GM12891 (cell line): ENCODE results near the gene TMEM132D.
"Not testable (repeated sequence)": the region's sequence is repeated elsewhere in the genome, so short reads cannot be mapped to it uniquely, and the experiment has no call there.

Experiments
- DNase-seq: peaks from one replicate; pipeline ENCODE4 v3.0.0; 2011; ENCODE audit warnings: low spot score; ENCODE audit not compliant: insufficient read length
- FAIRE-seq: peaks from 2 replicates; lab custom pipeline; 2011; peaks lifted over from hg19 to GRCh38; lab: Jason Lieb, UNC
- PAX5 ChIP-seq: IDR thresholded peaks from 2 replicates; pipeline ENCODE4 v1.6.1; 2011; ENCODE audit warnings: low read length, moderate library complexity, mild to moderate bottlenecking; ENCODE audit not compliant: insufficient read depth, severe bottlenecking
- POLR2A ChIP-seq: IDR thresholded peaks from 2 replicates; pipeline ENCODE4 v1.6.1; 2011; ENCODE audit warnings: low read depth, low read length, control low read depth
- POLR2AphosphoS5 ChIP-seq: IDR thresholded peaks from 2 replicates; pipeline ENCODE4 v1.6.1; 2011; ENCODE audit warnings: low read depth, low read length, control low read depth
- POU2F2 ChIP-seq: IDR thresholded peaks from 2 replicates; pipeline ENCODE4 v1.6.1; 2011; ENCODE audit warnings: low read depth, mild to moderate bottlenecking, control low read depth, low read length, moderate library complexity
- SPI1 ChIP-seq: IDR thresholded peaks from 2 replicates; pipeline ENCODE4 v1.6.1; 2011; ENCODE audit warnings: low read depth, low read length, control low read depth
- TAF1 ChIP-seq: IDR thresholded peaks from 2 replicates; pipeline ENCODE4 v1.6.1; 2011; ENCODE audit warnings: low read depth, low read length, control low read depth

The TMEM132D gene

DNA sequence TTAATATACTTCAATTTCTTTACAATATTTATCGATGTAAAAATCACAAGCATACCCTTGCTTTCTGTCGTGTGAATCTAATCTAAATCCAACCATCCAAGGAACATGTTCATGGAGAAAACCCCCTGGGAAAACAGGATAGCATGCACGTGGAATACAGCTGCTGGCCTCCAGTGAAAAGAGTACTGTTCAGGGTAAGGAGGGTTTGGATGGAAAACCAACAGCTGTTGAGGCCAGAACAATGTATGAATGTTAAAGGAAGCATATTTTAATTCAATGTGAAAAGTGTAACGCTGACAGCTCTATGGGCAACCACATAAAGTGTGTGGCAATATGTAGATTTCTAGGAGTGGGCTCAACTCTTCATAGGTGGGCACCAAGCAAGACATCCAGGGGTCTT lies 344.0 kb downstream of the TMEM132D start:
- TF ChIP-seq SPI1: no peak
- TF ChIP-seq POU2F2: no peak
- no peak for TF ChIP-seq TAF1
- TF ChIP-seq POLR2A: no peak
- TF ChIP-seq POLR2AphosphoS5: no peak
- no peak for TF ChIP-seq PAX5
- FAIRE-seq: no peak
- DNase-seq: no peak

- no peak for DNase-seq
- TF ChIP-seq POU2F2 (no peak), PAX5 (no peak), SPI1 (no peak), POLR2A (no peak), POLR2AphosphoS5 (no peak), TAF1 (no peak)
- FAIRE-seq: no peak
These were observed 345.8 kb downstream of the TMEM132D start for GRCh38 chr12:129558036-129558435.

- TF ChIP-seq PAX5: no peak
- no peak for TF ChIP-seq POU2F2
- TF ChIP-seq POLR2A: no peak
- no peak for TF ChIP-seq TAF1
- TF ChIP-seq POLR2AphosphoS5: no peak
- no peak for TF ChIP-seq SPI1
- DNase-seq (no peak), FAIRE-seq (no peak)
These were observed 347.7 kb downstream of the TMEM132D start for GRCh38 chr12:129556082-129556481.

- TF ChIP-seq TAF1 (no peak), SPI1 (no peak), POLR2AphosphoS5 (no peak), POU2F2 (no peak), PAX5 (no peak), POLR2A (no peak)
- DNase-seq (no peak), FAIRE-seq (no peak)
These were observed 350.7 kb downstream of the TMEM132D start for GRCh38 chr12:129552996-129553750.

DNA sequence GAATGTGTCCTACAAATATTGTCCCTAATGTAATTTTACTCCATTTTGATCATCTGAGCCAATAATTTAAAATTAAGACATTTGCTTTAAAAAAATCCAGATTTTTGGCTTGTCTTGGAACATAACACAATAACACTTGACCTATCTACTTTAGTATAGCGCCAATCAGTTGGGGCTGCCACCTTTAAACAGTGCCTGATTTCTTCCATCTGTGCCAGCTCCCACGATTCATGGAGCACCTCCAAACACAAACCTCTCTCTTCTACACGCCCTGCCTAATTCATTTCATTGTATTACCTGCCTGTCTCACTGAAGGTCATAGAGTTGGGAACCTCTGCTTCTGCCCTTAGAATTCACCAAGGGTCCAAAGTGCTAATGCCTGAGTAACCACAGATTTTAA lies 352.4 kb downstream of the TMEM132D start:
- no peak for TF ChIP-seq TAF1
- TF ChIP-seq POLR2A: no peak
- no peak for TF ChIP-seq PAX5
- TF ChIP-seq POU2F2: no peak
- no peak for TF ChIP-seq SPI1
- no peak for TF ChIP-seq POLR2AphosphoS5
- FAIRE-seq (no peak), DNase-seq (no peak)

- FAIRE-seq: no peak
- no peak for TF ChIP-seq POLR2AphosphoS5
- TF ChIP-seq TAF1: no peak
- no peak for TF ChIP-seq SPI1
- TF ChIP-seq POLR2A: no peak
- no peak for TF ChIP-seq PAX5
- no peak for TF ChIP-seq POU2F2
- DNase-seq: no peak
These were observed 353.5 kb downstream of the TMEM132D start for GRCh38 chr12:129550353-129550752.

DNA sequence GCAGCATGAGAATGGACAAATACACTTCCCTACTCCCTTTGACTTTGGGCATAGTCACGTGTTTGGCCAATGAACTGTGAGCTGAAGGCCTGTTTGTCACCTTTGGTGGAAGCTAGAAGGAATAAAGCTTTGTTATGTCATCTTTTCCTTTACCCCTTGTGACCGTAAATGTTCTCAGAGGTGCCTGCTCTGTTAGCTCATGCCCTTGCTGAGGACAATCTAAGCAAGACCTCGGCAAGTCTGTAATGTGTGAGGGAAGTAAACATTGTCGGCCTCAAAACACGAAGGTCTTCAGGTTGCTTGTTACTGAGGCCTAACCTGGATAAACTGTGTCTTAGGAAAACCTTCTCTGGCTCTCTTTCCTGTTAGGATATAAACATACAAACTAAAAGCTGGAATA lies 354.2 kb downstream of the TMEM132D start:
- TF ChIP-seq POLR2AphosphoS5 (no peak), SPI1 (no peak), PAX5 (no peak), TAF1 (no peak), POU2F2 (no peak), POLR2A (no peak)
- FAIRE-seq (no peak), DNase-seq (no peak)

- not testable (repeated sequence) for FAIRE-seq, DNase-seq
These were observed 354.8 kb downstream of the TMEM132D start for GRCh38 chr12:129549020-129549419.

GRCh38 chr12:129544716-129545115 lies 359.1 kb downstream of the TMEM132D start:
- TF ChIP-seq TAF1 (no peak), POLR2AphosphoS5 (no peak), SPI1 (no peak), POU2F2 (no peak), PAX5 (no peak), POLR2A (no peak)
- FAIRE-seq (no peak), DNase-seq (no peak)

GRCh38 chr12:129540954-129541353 lies 362.9 kb downstream of the TMEM132D start:
- no peak for TF ChIP-seq POLR2AphosphoS5
- no peak for TF ChIP-seq SPI1
- no peak for TF ChIP-seq POU2F2
- no peak for TF ChIP-seq POLR2A
- no peak for TF ChIP-seq PAX5
- no peak for FAIRE-seq
- no peak for DNase-seq
